ENCODE data around the gene ARHGEF28. TPM values are rescaled to one million over a fixed set of nuclear protein-coding genes. Genes with fewer than 3 reads are reported as not detected.

Gene ARHGEF28
- total RNA-seq, 2 donors from 2014 or later, result 0.17 to 0.53 TPM

GRCh38 chr5:73922875-73923557, 297.0 kb downstream of the ARHGEF28 start:
- H3K4me1 Mint-ChIP-seq (ENCODE audit: low read depth in 2 of 2), result no peaks in the 10 kb centered on the region
- H3K27me3 Mint-ChIP-seq, result peaks cover 0 to 7% of the 10 kb centered on the region in 2 donors
- no peak overlapping the region for H3K27ac Mint-ChIP-seq
- H3K4me3 Mint-ChIP-seq, result no peak overlapping the region
- no peak for DNase-seq (ENCODE audit: low spot score)
- no peaks in the 10 kb centered on the region for H3K36me3 Mint-ChIP-seq
- no peak for ATAC-seq
- H3K9me3 Mint-ChIP-seq, result no peaks in the 10 kb centered on the region

- no peak overlapping the region for H3K27ac Mint-ChIP-seq
- no peaks in the 10 kb centered on the region for H3K36me3 Mint-ChIP-seq
- peaks cover 0 to 10% of the 10 kb centered on the region in 2 donors for H3K27me3 Mint-ChIP-seq
- H3K9me3 Mint-ChIP-seq, result no peaks in the 10 kb centered on the region
- DNase-seq (ENCODE audit: low spot score) (no peak), ATAC-seq (no peak)
- no peak overlapping the region for H3K4me3 Mint-ChIP-seq
- no peaks in the 10 kb centered on the region for H3K4me1 Mint-ChIP-seq (ENCODE audit: low read depth in 2 of 2)
These were observed 302.6 kb downstream of the ARHGEF28 start for GRCh38 chr5:73928476-73929070.

DNA sequence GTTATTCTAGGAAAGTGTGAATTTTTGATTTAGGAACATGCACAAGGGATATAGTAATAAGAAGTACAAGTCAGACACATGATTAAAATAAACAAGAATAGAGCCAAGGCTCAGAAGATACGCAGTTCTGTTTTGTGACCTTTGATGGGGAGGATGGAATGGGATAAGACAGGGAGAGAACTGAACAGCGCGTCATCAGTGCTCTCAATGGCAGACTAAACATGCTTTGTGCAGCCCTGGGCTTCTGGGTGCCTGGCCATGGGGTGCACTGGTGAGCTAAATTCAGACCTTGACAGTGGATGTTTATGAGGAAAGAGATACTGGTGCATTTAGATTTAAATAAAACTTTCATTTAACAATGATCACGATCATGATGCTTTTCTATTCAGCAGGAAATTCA, 309.7 kb downstream of the ARHGEF28 start:
- Mint-ChIP-seq H3K9me3 (no peaks in the 10 kb centered on the region), H3K4me1 (ENCODE audit: low read depth in 2 of 2) (no peaks in the 10 kb centered on the region), H3K27ac (no peak overlapping the region), H3K27me3 (peaks cover 0 to 5% of the 10 kb centered on the region in 2 donors), H3K36me3 (no peaks in the 10 kb centered on the region), H3K4me3 (no peak overlapping the region)
- no peak for DNase-seq (ENCODE audit: low spot score)
- ATAC-seq, result no peak

DNA sequence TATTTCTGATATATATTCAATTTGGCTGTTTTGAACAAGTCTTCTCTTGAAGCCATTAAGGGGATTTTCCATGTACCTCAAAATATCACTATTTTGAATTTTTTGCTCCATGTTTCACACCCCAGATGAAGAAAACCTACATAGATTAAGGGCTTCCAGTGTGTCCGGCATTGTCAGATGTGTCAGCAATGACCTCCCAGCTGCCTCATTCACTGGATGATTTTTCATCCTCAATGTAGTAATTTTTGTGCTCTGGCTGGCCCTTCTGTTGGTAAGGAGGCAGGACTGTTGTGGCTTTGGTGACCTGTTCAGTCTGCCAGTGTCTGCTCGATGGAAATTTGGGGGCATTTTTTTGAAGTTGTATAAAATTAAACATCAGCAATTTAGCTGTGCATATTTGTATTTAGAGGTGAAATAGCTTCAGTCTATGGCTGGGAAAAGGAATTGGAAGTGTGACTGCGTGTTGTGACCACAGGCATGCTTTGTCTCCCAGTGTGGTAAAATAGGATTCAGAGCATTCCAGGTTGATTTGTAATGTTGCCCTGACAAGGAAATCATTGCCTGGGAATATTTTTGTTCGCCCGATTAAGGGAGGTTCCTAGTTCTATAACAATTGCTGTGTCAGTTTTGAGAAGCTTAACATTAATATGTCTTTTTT, 312.4 kb downstream of the ARHGEF28 start:
- no peaks in the 10 kb centered on the region for H3K4me1 Mint-ChIP-seq (ENCODE audit: low read depth in 2 of 2)
- H3K4me3 Mint-ChIP-seq, result no peak overlapping the region
- H3K27ac Mint-ChIP-seq, result no peak overlapping the region
- no peaks in the 10 kb centered on the region for H3K9me3 Mint-ChIP-seq
- no peak for ATAC-seq
- H3K27me3 Mint-ChIP-seq, result peaks cover 0 to 6% of the 10 kb centered on the region in 2 donors
- no peak for DNase-seq (ENCODE audit: low spot score)
- H3K36me3 Mint-ChIP-seq, result no peaks in the 10 kb centered on the region

- no peaks in the 10 kb centered on the region for H3K4me1 Mint-ChIP-seq (ENCODE audit: low read depth in 2 of 2)
- H3K36me3 Mint-ChIP-seq, result no peaks in the 10 kb centered on the region
- ATAC-seq (no peak), DNase-seq (ENCODE audit: low spot score) (no peak)
- peaks cover 0 to 6% of the 10 kb centered on the region in 2 donors for H3K27me3 Mint-ChIP-seq
- H3K4me3 Mint-ChIP-seq, result no peak overlapping the region
- no peaks in the 10 kb centered on the region for H3K9me3 Mint-ChIP-seq
- no peak overlapping the region for H3K27ac Mint-ChIP-seq
These were observed 312.9 kb downstream of the ARHGEF28 start for GRCh38 chr5:73938938-73939320.

- no peak for DNase-seq (ENCODE audit: low spot score)
- Mint-ChIP-seq H3K36me3 (no peaks in the 10 kb centered on the region), H3K9me3 (no peaks in the 10 kb centered on the region), H3K4me1 (ENCODE audit: low read depth in 2 of 2) (peaks cover 0 to 3% of the 10 kb centered on the region in 2 donors), H3K4me3 (no peak overlapping the region), H3K27me3 (peaks cover 0 to 11% of the 10 kb centered on the region in 2 donors), H3K27ac (no peak overlapping the region)
- ATAC-seq, result no peak
These were observed 313.6 kb downstream of the ARHGEF28 start for GRCh38 chr5:73939557-73939956.

- H3K27ac Mint-ChIP-seq, result no peak overlapping the region
- no peaks in the 10 kb centered on the region for H3K36me3 Mint-ChIP-seq
- peaks cover 0 to 11% of the 10 kb centered on the region in 2 donors for H3K27me3 Mint-ChIP-seq
- no peak for DNase-seq (ENCODE audit: low spot score)
- no peak for ATAC-seq
- no peak overlapping the region for H3K4me3 Mint-ChIP-seq
- peaks cover 0 to 3% of the 10 kb centered on the region in 2 donors for H3K4me1 Mint-ChIP-seq (ENCODE audit: low read depth in 2 of 2)
- H3K9me3 Mint-ChIP-seq, result no peaks in the 10 kb centered on the region
These were observed 314.0 kb downstream of the ARHGEF28 start for GRCh38 chr5:73940026-73940425.

- DNase-seq (ENCODE audit: low spot score), result no peak
- Mint-ChIP-seq H3K9me3 (no peaks in the 10 kb centered on the region), H3K36me3 (no peaks in the 10 kb centered on the region), H3K4me3 (no peak overlapping the region), H3K4me1 (ENCODE audit: low read depth in 2 of 2) (peaks cover 0 to 3% of the 10 kb centered on the region in 2 donors), H3K27me3 (peaks cover 0 to 11% of the 10 kb centered on the region in 2 donors), H3K27ac (no peak overlapping the region)
- no peak for ATAC-seq
These were observed 314.8 kb downstream of the ARHGEF28 start for GRCh38 chr5:73940801-73941200.

DNA sequence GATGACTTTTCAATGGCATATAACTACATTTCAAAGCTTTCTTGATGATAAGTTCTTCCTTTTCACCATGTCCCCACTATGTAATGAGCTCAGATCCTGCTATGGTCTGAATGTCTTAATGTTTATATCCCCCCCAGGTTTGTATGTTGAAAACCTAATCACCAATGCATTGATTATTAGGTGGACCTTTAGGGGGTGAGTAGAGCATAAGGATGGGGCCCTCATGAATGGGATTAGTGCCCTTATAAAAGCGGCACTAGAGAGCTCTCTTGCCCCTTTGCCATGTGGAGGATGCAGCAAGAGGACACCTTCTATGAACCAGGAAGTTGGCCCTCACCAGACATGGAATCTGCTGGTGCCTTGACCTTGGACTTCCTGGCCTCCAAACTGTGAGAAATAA, 316.8 kb downstream of the ARHGEF28 start:
- Mint-ChIP-seq H3K27ac (no peak overlapping the region), H3K27me3 (peaks cover 0 to 11% of the 10 kb centered on the region in 2 donors)
- ATAC-seq, result no peak

GRCh38 chr5:73943397-73943796, 317.4 kb downstream of the ARHGEF28 start:
- Mint-ChIP-seq H3K27me3 (peaks cover 0 to 13% of the 10 kb centered on the region in 2 donors), H3K27ac (no peak overlapping the region), H3K36me3 (no peaks in the 10 kb centered on the region), H3K4me3 (no peak overlapping the region), H3K4me1 (ENCODE audit: low read depth in 2 of 2) (peaks cover 0 to 3% of the 10 kb centered on the region in 2 donors), H3K9me3 (no peaks in the 10 kb centered on the region)
- ATAC-seq, result no peak
- no peak for DNase-seq (ENCODE audit: low spot score)

More for the DNA sequence above, 316.8 kb downstream of the ARHGEF28 start:
- Mint-ChIP-seq H3K9me3 (no peaks in the 10 kb centered on the region), H3K4me1 (ENCODE audit: low read depth in 2 of 2) (peaks cover 0 to 3% of the 10 kb centered on the region in 2 donors), H3K36me3 (no peaks in the 10 kb centered on the region), H3K4me3 (no peak overlapping the region)
- no peak for DNase-seq (ENCODE audit: low spot score)

GRCh38 chr5:73944581-73944980, 318.6 kb downstream of the ARHGEF28 start:
- no peak overlapping the region for H3K27ac Mint-ChIP-seq
- H3K36me3 Mint-ChIP-seq, result no peaks in the 10 kb centered on the region
- H3K9me3 Mint-ChIP-seq, result no peaks in the 10 kb centered on the region
- no peak for DNase-seq (ENCODE audit: low spot score)
- ATAC-seq, result no peak
- no peak overlapping the region for H3K4me3 Mint-ChIP-seq
- H3K27me3 Mint-ChIP-seq, result peaks cover 9 to 15% of the 10 kb centered on the region in 2 donors
- H3K4me1 Mint-ChIP-seq (ENCODE audit: low read depth in 2 of 2), result peaks cover 0 to 3% of the 10 kb centered on the region in 2 donors

DNA sequence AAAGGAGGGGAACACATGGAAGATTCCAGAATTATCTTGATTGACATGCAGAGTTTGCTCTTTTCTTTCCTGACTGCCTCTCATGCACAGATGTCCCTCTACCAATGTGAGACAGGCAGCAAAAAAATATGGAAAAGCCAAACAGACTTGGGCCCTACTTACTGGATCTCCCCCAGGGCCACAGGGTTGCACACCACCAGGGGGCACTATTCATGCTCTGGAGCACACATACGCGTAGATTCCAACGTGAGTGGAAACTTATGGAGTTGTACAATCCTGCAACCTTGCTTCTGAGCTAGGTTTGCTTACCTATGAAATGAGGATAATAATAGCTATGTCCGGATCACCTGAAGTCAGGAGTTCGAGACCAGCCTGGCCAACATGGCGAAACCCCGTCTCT, 319.5 kb downstream of the ARHGEF28 start:
- ATAC-seq (no peak), DNase-seq (ENCODE audit: low spot score) (no peak)
- no peaks in the 10 kb centered on the region for H3K9me3 Mint-ChIP-seq
- H3K4me1 Mint-ChIP-seq (ENCODE audit: low read depth in 2 of 2), result peaks cover 0 to 3% of the 10 kb centered on the region in 2 donors
- no peak overlapping the region for H3K4me3 Mint-ChIP-seq
- peaks cover 18 to 19% of the 10 kb centered on the region in 2 donors for H3K27me3 Mint-ChIP-seq
- no peaks in the 10 kb centered on the region for H3K36me3 Mint-ChIP-seq
- no peak overlapping the region for H3K27ac Mint-ChIP-seq

DNA sequence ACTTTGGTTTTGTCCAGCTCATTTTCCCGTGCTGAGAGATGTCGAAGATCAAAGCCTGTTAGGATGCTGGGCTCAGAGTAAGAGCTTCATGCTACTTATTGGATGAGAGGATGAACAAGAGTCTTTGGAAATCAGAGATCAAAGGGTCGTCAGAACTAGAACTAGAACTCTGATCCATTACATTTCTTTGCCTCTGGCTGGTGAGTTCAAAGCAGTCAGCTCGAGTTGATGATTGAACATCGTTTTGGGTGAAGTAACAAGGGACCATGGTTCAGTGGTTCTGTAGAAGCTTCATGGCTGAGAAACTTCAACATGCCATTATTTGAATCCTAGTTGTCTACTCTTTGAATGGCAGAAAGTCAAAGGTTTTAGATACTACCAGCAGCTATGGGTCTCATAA, 320.3 kb downstream of the ARHGEF28 start:
- no peak overlapping the region for H3K4me3 Mint-ChIP-seq
- peaks cover 20 to 26% of the 10 kb centered on the region in 2 donors for H3K27me3 Mint-ChIP-seq
- ATAC-seq (no peak), DNase-seq (ENCODE audit: low spot score) (no peak)
- no peaks in the 10 kb centered on the region for H3K36me3 Mint-ChIP-seq
- H3K4me1 Mint-ChIP-seq (ENCODE audit: low read depth in 2 of 2), result peaks cover 0 to 3% of the 10 kb centered on the region in 2 donors
- H3K27ac Mint-ChIP-seq, result no peak overlapping the region
- H3K9me3 Mint-ChIP-seq, result no peaks in the 10 kb centered on the region

DNA sequence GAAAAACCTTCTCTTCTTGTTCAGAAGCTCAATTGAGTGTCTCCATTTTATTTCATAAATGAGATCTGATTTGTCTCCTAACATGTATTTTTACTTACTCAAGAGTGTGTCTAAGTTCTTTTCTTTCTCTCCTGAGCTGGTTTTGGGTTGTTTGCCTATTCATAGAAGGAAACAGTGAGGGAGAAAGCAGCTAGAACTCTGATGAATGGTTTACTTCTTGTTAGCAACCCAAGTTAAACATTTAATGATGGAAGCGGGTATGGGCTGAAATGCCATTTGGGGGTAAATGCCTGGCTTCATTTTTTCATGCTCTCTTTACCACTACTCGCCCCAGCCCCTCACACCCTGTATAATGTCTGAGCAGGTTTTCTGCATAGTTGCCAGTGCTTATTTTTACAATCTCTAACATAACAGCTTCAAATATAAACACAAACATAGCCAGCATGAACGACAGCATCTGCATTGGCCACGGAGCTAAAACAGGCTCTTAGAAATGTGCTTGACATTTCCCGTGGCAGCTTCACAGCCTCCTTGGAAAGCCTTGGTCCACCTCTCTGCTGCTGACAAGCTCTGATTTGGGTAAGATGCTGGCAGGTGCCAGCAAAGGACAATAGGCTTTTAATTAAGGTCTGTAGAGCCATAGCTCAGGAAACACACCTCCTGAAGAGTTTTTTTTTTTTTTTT, 321.1 kb downstream of the ARHGEF28 start:
- Mint-ChIP-seq H3K36me3 (no peaks in the 10 kb centered on the region), H3K4me3 (no peak overlapping the region)
- no peak for ATAC-seq

More for the DNA sequence above, 321.1 kb downstream of the ARHGEF28 start:
- no peaks in the 10 kb centered on the region for H3K9me3 Mint-ChIP-seq
- peaks cover 22 to 28% of the 10 kb centered on the region in 2 donors for H3K27me3 Mint-ChIP-seq
- peaks cover 0 to 3% of the 10 kb centered on the region in 2 donors for H3K4me1 Mint-ChIP-seq (ENCODE audit: low read depth in 2 of 2)
- H3K27ac Mint-ChIP-seq, result no peak overlapping the region
- no peak for DNase-seq (ENCODE audit: low spot score)

Measured in natural killer cell treated with Interleukin-12 subunit alpha and Interleukin-12 subunit beta and Interleukin-15 and Interleukin-18, amount 100 ng/mL, for 72 hours (primary cell).